ENCODE data around the gene CDKN1C. TPM values are rescaled to one million over a fixed set of nuclear protein-coding genes. Genes with fewer than 3 reads are reported as not detected.

Gene CDKN1C
- total and polyA plus RNA-seq, 2 of the 8 experiments (the other 6 are each of a cell fraction or from before 2014, with no cell fraction given), result 12.8 to 14.1 TPM

GRCh38 chr11:2896047-2896446 lies 10.5 kb upstream of the CDKN1C start (continued):
- TF ChIP-seq BACH1 (IDR thresholded peaks at IDR 0.05; ENCODE audit: low read length), result no peak
- TF ChIP-seq MAFK (IDR thresholded peaks at IDR 0.05; ENCODE audit: low read depth, low read length), result no peak
- TF ChIP-seq EZH2 (IDR thresholded peaks at IDR 0.05; ENCODE audit: low read depth, low read length, severe bottlenecking), result no peak
- TF ChIP-seq TAF1 (IDR thresholded peaks at IDR 0.05; ENCODE audit: low read depth, low read length), result no peak
- TF ChIP-seq BRCA1 (IDR thresholded peaks at IDR 0.05; ENCODE audit: low read depth, low read length), result no peak
- no peak for TF ChIP-seq CHD2 (IDR thresholded peaks at IDR 0.05; ENCODE audit: low read length)

Measured in H1 (cell line).